ENCODE data around the gene MID1.

- TF ChIP-seq CTCF (IDR thresholded peaks at IDR 0.05; ENCODE audit: insufficient read depth, low read depth, low read length) (no peak), EZH2 (IDR thresholded peaks at IDR 0.05; ENCODE audit: insufficient read depth, low read length) (no peak)
Observed at GRCh38 chrX:10619425-10620046, 849 bp downstream of the MID1 start.

Data from astrocyte (in vitro differentiated cells and primary cell).